Common myeloid progenitor, CD34-positive (primary cell): ENCODE data around the gene TIAM2.
A peak's percentile ranks its signal among the peaks of the same experiment; 100 is the strongest.

ENCODE experiments used
- CTCF ChIA-PET: fragments of 350-600 bp; sonication (Branson Sonifier 250); formaldehyde crosslinking; loops from one replicate; lab custom pipeline; 2021; ENCODE audit warnings: antibody characterized with exemption; lab: Charles Lee
- POLR2A ChIA-PET: fragments of 350-600 bp; sonication (Branson Sonifier 250); formaldehyde crosslinking; loops from one replicate; lab custom pipeline; 2021; ENCODE audit warnings: antibody characterized with exemption; lab: Charles Lee
- DNase-seq, 3 donors: peaks; one replicate each; pipeline versions ENCODE4 v3.0.0 to v3.0.0-alpha.2; 2013
- H3K27ac ChIP-seq, 2 experiments: 1 replicate in 1 of 2; 2 replicates in 1 of 2; pipeline ENCODE4 v1.7.0; 2013; ENCODE audit warnings: inconsistent platforms in 2 of 2, low read length in 2 of 2, mild to moderate bottlenecking in 2 of 2, low read depth in 1 of 2, moderate library complexity in 1 of 2; ENCODE audit not compliant: severe bottlenecking in 2 of 2, insufficient read depth in 1 of 2, poor library complexity in 1 of 2
- H3K27me3 ChIP-seq, 5 experiments: replicated peaks in 2 of 5; 1 replicate in 3 of 5; 2 replicates in 2 of 5; pipeline versions ENCODE4 v1.6.1 to v1.7.0; 2013; ENCODE audit warnings: low read length in 4 of 5, mild to moderate bottlenecking in 2 of 5, moderate library complexity in 2 of 5, inconsistent platforms in 1 of 5; ENCODE audit not compliant: insufficient read depth in 5 of 5, control insufficient read depth in 4 of 5
- H3K36me3 ChIP-seq, 4 experiments: 1 replicate in 2 of 4; 2 replicates in 2 of 4; pipeline versions ENCODE4 v1.6.1 to v1.7.0; 2013; ENCODE audit warnings: low read length in 3 of 4, control low read depth in 1 of 4, mild to moderate bottlenecking in 1 of 4; ENCODE audit not compliant: control insufficient read depth in 4 of 4, insufficient read depth in 4 of 4
- H3K4me1 ChIP-seq, 4 experiments: 1 replicate in 3 of 4; 2 replicates in 1 of 4; pipeline versions ENCODE4 v1.6.1 to v1.7.1; 2013; ENCODE audit warnings: low read length in 3 of 4, mild to moderate bottlenecking in 3 of 4, control low read depth in 1 of 4, inconsistent platforms in 1 of 4, moderate library complexity in 1 of 4; ENCODE audit not compliant: control insufficient read depth in 4 of 4, insufficient read depth in 4 of 4; ENCODE audit errors: control extremely low read depth in 1 of 4
- H3K4me3 ChIP-seq, 7 experiments: 1 replicate in 4 of 7; 2 replicates in 3 of 7; pipeline versions ENCODE4 v1.5.1 to v1.7.0; 2013; ENCODE audit warnings: mild to moderate bottlenecking in 7 of 7, low read length in 6 of 7, moderate library complexity in 6 of 7, inconsistent platforms in 2 of 7, low read depth in 2 of 7, control low read depth in 1 of 7; ENCODE audit not compliant: insufficient read depth in 4 of 7, control insufficient read depth in 1 of 7; ENCODE audit errors: extremely low read depth in 1 of 7
- H3K9me3 ChIP-seq, 5 experiments: 1 replicate in 4 of 5; 2 replicates in 1 of 5; pipeline versions ENCODE4 v1.6.1 to v1.7.1; 2013; ENCODE audit warnings: low read length in 4 of 5, mild to moderate bottlenecking in 2 of 5, inconsistent platforms in 1 of 5, low read depth in 1 of 5, moderate library complexity in 1 of 5; ENCODE audit not compliant: control insufficient read depth in 4 of 5, insufficient read depth in 2 of 5; ENCODE audit errors: control extremely low read depth in 1 of 5
- WGBS: methylation state at CpG from one replicate; pipeline ENCODE4 v1.1.5; 2013; ENCODE audit not compliant: insufficient coverage; 5-methylcytosine and 5-hydroxymethylcytosine counted together

The TIAM2 gene

GRCh38 chr6:155123520-155123919 is 128.4 kb downstream of the TIAM2 start:
- Histone ChIP-seq H3K9me3 (no peaks in the 10 kb centered on the region), H3K27ac (no peak overlapping the region), H3K4me3 (no peak overlapping the region), H3K36me3 (no peaks in the 10 kb centered on the region), H3K4me1 (peaks cover 3 to 13% (median 10%) of the 10 kb centered on the region in 4 experiments), H3K27me3 (no peaks in the 10 kb centered on the region)
- WGBS, result 96% methylated on average over 11 of the region's 11 CpGs
- CTCF ChIA-PET, result interaction anchor here (0.7 to 1.5 kb wide), 2 partner anchors 9 to 13 kb away, joined by 3 to 5 read pairs; no protein-coding TSS in a partner anchor
- DNase-seq, result no peak
- POLR2A ChIA-PET, result no interaction called here

GRCh38 chr6:155125906-155126305 is 130.8 kb downstream of the TIAM2 start:
- WGBS, result 70% methylated on average over 2 of the region's 2 CpGs
- H3K9me3 ChIP-seq, result no peaks in the 10 kb centered on the region
- H3K4me3 ChIP-seq, result no peak overlapping the region
- ChIA-PET CTCF (no interaction called here), POLR2A (no interaction called here)
- no peaks in the 10 kb centered on the region for H3K36me3 ChIP-seq
- DNase-seq, result peak in 1 of 3 donors; percentile 20
- no peak overlapping the region for H3K27ac ChIP-seq
- peaks cover 3 to 13% (median 10%) of the 10 kb centered on the region in 4 experiments for H3K4me1 ChIP-seq
- no peaks in the 10 kb centered on the region for H3K27me3 ChIP-seq

- no peak overlapping the region for H3K27ac ChIP-seq
- no peaks in the 10 kb centered on the region for H3K9me3 ChIP-seq
- CTCF ChIA-PET, result no interaction called here
- whole genome bisulfite sequencing, result 100% methylated on average over 3 of the region's 10 CpGs
- no peaks in the 10 kb centered on the region for H3K27me3 ChIP-seq
- peak in 1 of 3 donors; percentile 16 for DNase-seq
- POLR2A ChIA-PET, result no interaction called here
- H3K4me1 ChIP-seq, result peaks cover 3 to 7% (median 4%) of the 10 kb centered on the region in 4 experiments
- H3K36me3 ChIP-seq, result no peaks in the 10 kb centered on the region
- no peak overlapping the region for H3K4me3 ChIP-seq
These were observed 131.8 kb downstream of the TIAM2 start for GRCh38 chr6:155126727-155127439.

GRCh38 chr6:155128977-155129376 is 133.9 kb downstream of the TIAM2 start:
- Histone ChIP-seq H3K4me3 (no peak overlapping the region), H3K4me1 (no peaks in the 10 kb centered on the region), H3K9me3 (no peaks in the 10 kb centered on the region), H3K27me3 (no peaks in the 10 kb centered on the region), H3K27ac (no peak overlapping the region), H3K36me3 (no peaks in the 10 kb centered on the region)
- ChIA-PET CTCF (interaction anchor here (0.7 kb wide), 1 partner anchor 19 kb away, joined by 3 read pairs; no protein-coding TSS in a partner anchor), POLR2A (no interaction called here)
- no peak for DNase-seq
- 93% methylated on average over 3 of the region's 4 CpGs for WGBS

- whole genome bisulfite sequencing, result 97% methylated on average over 12 of the region's 14 CpGs
- CTCF ChIA-PET, result interaction anchor here (0.7 kb wide), 1 partner anchor 20 kb away, joined by 3 read pairs; no protein-coding TSS in a partner anchor
- Histone ChIP-seq H3K9me3 (no peaks in the 10 kb centered on the region), H3K4me1 (no peaks in the 10 kb centered on the region), H3K36me3 (no peaks in the 10 kb centered on the region), H3K27me3 (no peaks in the 10 kb centered on the region), H3K4me3 (no peak overlapping the region), H3K27ac (no peak overlapping the region)
- POLR2A ChIA-PET, result no interaction called here
- no peak for DNase-seq
These were observed 134.6 kb downstream of the TIAM2 start for GRCh38 chr6:155129744-155130143.

- no peak overlapping the region for H3K4me3 ChIP-seq
- no peak for DNase-seq
- H3K9me3 ChIP-seq, result no peaks in the 10 kb centered on the region
- H3K4me1 ChIP-seq, result no peaks in the 10 kb centered on the region
- POLR2A ChIA-PET, result no interaction called here
- H3K27ac ChIP-seq, result no peak overlapping the region
- H3K27me3 ChIP-seq, result no peaks in the 10 kb centered on the region
- WGBS, result 100% methylated on average over 8 of the region's 14 CpGs
- CTCF ChIA-PET, result no interaction called here
- no peaks in the 10 kb centered on the region for H3K36me3 ChIP-seq
These were observed 135.2 kb downstream of the TIAM2 start for GRCh38 chr6:155130161-155130853.

- DNase-seq, result no peak
- ChIA-PET CTCF (no interaction called here), POLR2A (no interaction called here)
These were observed 137.5 kb downstream of the TIAM2 start for GRCh38 chr6:155132617-155133016.

More at GRCh38 chr6:155132617-155133016, 137.5 kb downstream of the TIAM2 start:
- WGBS, result 97% methylated on average over 9 of the region's 9 CpGs
- no peak overlapping the region for H3K4me3 ChIP-seq
- H3K36me3 ChIP-seq, result no peaks in the 10 kb centered on the region
- no peaks in the 10 kb centered on the region for H3K9me3 ChIP-seq
- no peaks in the 10 kb centered on the region for H3K4me1 ChIP-seq
- H3K27ac ChIP-seq, result no peak overlapping the region
- H3K27me3 ChIP-seq, result no peaks in the 10 kb centered on the region
